Upper lobe of left lung (tissue), 6 donors: ENCODE measurements around the gene CDH18. TPM values are rescaled to one million over a fixed set of nuclear protein-coding genes. Genes with fewer than 3 reads are reported as not detected.

Source experiments
- ATAC-seq, 2 donors: fragments of 200-7000 bp; cut with Tn5 transposase; one replicate each; pipeline ENCODE4 v1.9.1; 2022; ENCODE audit warnings: mild to moderate bottlenecking in 2 of 2, moderate library complexity in 2 of 2; ENCODE audit not compliant: low FRiP score in 2 of 2
- DNase-seq, 2 donors: peaks; one replicate each; pipeline ENCODE4 v3.0.0-alpha.2; 2019 to 2020
- H3K27ac ChIP-seq, 4 donors: fragments of 200-600 bp; sonication (generic); one replicate each; pipeline ENCODE4 v1.5.1; 2016 to 2019
- H3K27me3 ChIP-seq, 4 donors: fragments of 200-600 bp; sonication (generic); one replicate each; pipeline ENCODE4 v1.5.1; 2017 to 2019
- H3K36me3 ChIP-seq, 4 donors: fragments of 200-600 bp; sonication (generic); one replicate each; pipeline ENCODE4 v1.5.1; 2016 to 2019
- H3K4me1 ChIP-seq, 4 donors: fragments of 200-600 bp; sonication (generic); one replicate each; pipeline ENCODE4 v1.5.1; 2018 to 2019
- H3K4me3 ChIP-seq, 4 donors: fragments of 200-600 bp; sonication (generic); one replicate each; pipeline ENCODE4 v1.5.1; 2017 to 2019; ENCODE audit warnings: mild to moderate bottlenecking in 2 of 4, moderate library complexity in 1 of 4
- H3K9me3 ChIP-seq, 4 donors: fragments of 200-600 bp; sonication (generic); one replicate each; pipeline ENCODE4 v1.5.1; 2018 to 2019
- EP300 ChIP-seq, 4 donors: sonication (generic); formaldehyde crosslinking; IDR thresholded peaks; one replicate each; pipeline ENCODE4 v1.5.1; 2017; ENCODE audit warnings: antibody characterized with exemption in 4 of 4, control low read depth in 2 of 4
- POLR2A ChIP-seq, 4 donors: fragments of 450-650 bp; IDR thresholded peaks; one replicate each; pipeline ENCODE4 v1.5.1; 2016 to 2017; ENCODE audit warnings: antibody characterized with exemption in 4 of 4, mild to moderate bottlenecking in 2 of 4
- POLR2AphosphoS5 ChIP-seq, 2 donors: sonication (generic); formaldehyde crosslinking; IDR thresholded peaks; one replicate each; pipeline ENCODE4 v1.5.1; 2017; ENCODE audit warnings: antibody characterized with exemption in 2 of 2
- WGBS, 2 donors: methylation state at CpG; one replicate each; pipeline ENCODE4 v1.1.5; 2017 to 2018; 5-methylcytosine and 5-hydroxymethylcytosine counted together
- total RNA-seq, 6 donors: library from RNA; depleted of rRNA in 4 of 6; stranded (reverse); fragments of >200 nt in 4 of 6; gene quantifications; one replicate each; pipeline versions ENCODE4 v1.1.0 to v1.2.1, GENCODE V29; 2016 to 2021
- TF ChIP-seq, protein P1 (sequence below), 6 experiments: fragments of 450-650 bp in 4 of 6; fragments of 200-600 bp in 2 of 6; sonication (generic) in 2 of 6; IDR thresholded peaks; one replicate each; pipeline ENCODE4 v1.5.1; 2016 to 2019; ENCODE audit warnings: antibody characterized with exemption in 6 of 6
- donor health status: DM: no; HTN: no; CAD: no; lungs with moderate emphysema.
- donor health status: DM: no; HTN: yes; CAD: no; lungs with severe emphysema.

The CDH18 gene
- total RNA-seq, 6 donors from 2014 or later: not detected

DNA sequence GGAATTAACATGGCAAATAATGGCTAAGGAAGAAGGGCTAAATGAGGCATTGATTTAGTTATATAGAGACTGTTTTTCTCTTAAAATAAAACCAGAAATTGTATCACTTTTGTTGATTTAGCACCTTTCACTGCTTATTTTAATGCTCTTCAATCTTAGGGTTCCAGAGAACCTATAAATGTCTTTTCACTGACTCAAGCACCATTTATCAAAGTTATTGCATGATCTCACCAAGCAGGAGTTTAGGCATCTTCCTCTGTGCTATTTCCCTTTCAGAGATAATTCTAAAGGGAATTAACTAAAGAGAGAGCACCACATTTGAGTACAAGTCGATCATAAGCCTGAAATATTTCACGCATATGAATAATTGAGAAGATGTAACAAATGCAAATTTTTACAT is 357.1 kb downstream of the CDH18 start:
- ATAC-seq (no peak), DNase-seq (no peak)
- Histone ChIP-seq H3K9me3 (no peaks in the 10 kb centered on the region), H3K36me3 (no peaks in the 10 kb centered on the region), H3K27ac (no peak overlapping the region), H3K4me3 (no peak overlapping the region), H3K4me1 (no peaks in the 10 kb centered on the region), H3K27me3 (no peaks in the 10 kb centered on the region)
- WGBS, 2 donors: 84 to 93% methylated on average over 2 of the region's 2 CpGs
- TF ChIP-seq POLR2AphosphoS5 (IDR thresholded peaks at IDR 0.05) (no peak), EP300 (IDR thresholded peaks at IDR 0.05) (no peak), POLR2A (IDR thresholded peaks at IDR 0.05) (no peak)
- TF ChIP-seq, protein P1, sequence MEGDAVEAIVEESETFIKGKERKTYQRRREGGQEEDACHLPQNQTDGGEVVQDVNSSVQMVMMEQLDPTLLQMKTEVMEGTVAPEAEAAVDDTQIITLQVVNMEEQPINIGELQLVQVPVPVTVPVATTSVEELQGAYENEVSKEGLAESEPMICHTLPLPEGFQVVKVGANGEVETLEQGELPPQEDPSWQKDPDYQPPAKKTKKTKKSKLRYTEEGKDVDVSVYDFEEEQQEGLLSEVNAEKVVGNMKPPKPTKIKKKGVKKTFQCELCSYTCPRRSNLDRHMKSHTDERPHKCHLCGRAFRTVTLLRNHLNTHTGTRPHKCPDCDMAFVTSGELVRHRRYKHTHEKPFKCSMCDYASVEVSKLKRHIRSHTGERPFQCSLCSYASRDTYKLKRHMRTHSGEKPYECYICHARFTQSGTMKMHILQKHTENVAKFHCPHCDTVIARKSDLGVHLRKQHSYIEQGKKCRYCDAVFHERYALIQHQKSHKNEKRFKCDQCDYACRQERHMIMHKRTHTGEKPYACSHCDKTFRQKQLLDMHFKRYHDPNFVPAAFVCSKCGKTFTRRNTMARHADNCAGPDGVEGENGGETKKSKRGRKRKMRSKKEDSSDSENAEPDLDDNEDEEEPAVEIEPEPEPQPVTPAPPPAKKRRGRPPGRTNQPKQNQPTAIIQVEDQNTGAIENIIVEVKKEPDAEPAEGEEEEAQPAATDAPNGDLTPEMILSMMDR (IDR thresholded peaks at IDR 0.05): no peak

DNA sequence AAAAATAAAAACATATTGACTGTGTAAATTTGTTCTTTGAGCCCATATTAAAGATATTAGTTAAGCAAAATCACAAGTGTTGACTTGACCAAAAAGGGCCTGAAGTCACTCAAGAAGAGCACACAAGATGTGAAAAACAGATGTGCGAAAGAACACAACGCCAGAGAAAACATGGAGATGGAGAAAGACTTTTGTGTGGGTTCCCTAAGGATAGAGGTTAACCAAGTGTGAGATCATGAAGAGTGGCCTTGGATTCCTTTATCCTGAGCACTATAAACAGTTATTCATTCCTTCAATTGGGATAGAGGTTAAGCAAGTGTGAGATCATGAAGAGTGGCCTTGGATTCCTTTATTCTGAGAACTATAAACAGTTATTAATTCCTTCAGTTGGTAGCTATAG is 361.8 kb downstream of the CDH18 start:
- 85 to 89% methylated on average over 2 of the region's 2 CpGs for WGBS, 2 donors
- no peaks in the 10 kb centered on the region for H3K36me3 ChIP-seq
- no peaks in the 10 kb centered on the region for H3K4me1 ChIP-seq
- ATAC-seq: peak in 1 of 2 donors; percentile 23
- no peak for DNase-seq
- no peak overlapping the region for H3K4me3 ChIP-seq
- H3K27me3 ChIP-seq: no peaks in the 10 kb centered on the region
- no peaks in the 10 kb centered on the region for H3K9me3 ChIP-seq
- H3K27ac ChIP-seq: no peak overlapping the region
- TF ChIP-seq EP300 (IDR thresholded peaks at IDR 0.05) (no peak), POLR2AphosphoS5 (IDR thresholded peaks at IDR 0.05) (no peak), POLR2A (IDR thresholded peaks at IDR 0.05) (no peak)
- TF ChIP-seq, protein P1 (IDR thresholded peaks at IDR 0.05): no peak

DNA sequence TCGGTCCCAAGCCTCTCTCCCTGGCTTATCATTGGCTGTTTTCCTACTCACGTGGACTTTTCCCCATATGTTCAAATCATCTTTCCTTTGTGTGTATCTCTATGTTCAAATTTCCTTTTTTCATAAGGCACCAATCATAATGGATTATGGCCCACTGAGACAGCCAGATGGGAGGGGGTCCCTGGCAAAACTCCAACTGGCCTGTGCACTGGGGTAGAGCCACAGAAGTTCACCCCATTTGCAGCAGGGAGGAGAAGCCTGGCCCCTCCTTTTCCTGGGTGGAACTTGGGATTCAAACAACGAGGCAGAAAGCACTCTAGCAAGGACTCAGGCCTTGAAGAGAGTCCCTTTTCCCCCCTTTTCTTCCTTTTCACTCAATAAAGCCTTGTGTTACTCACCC is 362.4 kb downstream of the CDH18 start:
- DNase-seq (no peak), ATAC-seq (no peak)
- H3K36me3 ChIP-seq: no peaks in the 10 kb centered on the region
- no peaks in the 10 kb centered on the region for H3K4me1 ChIP-seq
- WGBS, 2 donors: 62 to 69% methylated on average over 3 of the region's 3 CpGs
- no peaks in the 10 kb centered on the region for H3K9me3 ChIP-seq
- no peak overlapping the region for H3K27ac ChIP-seq
- H3K27me3 ChIP-seq: no peaks in the 10 kb centered on the region
- no peak for TF ChIP-seq POLR2AphosphoS5 (IDR thresholded peaks at IDR 0.05)
- TF ChIP-seq, protein P1 (IDR thresholded peaks at IDR 0.05): no peak
- no peak for TF ChIP-seq EP300 (IDR thresholded peaks at IDR 0.05)
- TF ChIP-seq POLR2A (IDR thresholded peaks at IDR 0.05): no peak
- H3K4me3 ChIP-seq: no peak overlapping the region

DNA sequence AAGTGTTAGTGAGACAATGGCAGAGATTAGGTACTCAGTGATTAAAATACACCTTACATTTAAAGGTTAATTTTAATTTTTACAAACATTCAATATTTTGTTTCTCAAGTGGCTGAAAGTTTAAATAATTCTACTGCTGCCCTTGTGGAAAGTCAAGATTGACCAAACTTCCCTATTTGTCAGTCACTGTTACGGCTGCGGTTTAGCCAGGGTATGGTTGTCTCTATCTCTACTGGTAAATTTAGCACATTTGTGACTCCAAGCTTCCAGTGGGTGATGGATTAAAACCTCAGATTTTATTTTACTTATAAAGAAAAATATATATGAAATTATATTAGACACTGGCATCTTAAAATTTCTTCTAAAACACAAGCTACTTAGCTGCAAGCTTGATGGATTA is 368.4 kb downstream of the CDH18 start:
- WGBS, 2 donors: 63 to 71% methylated on average over 2 of the region's 2 CpGs
- no peaks in the 10 kb centered on the region for H3K4me1 ChIP-seq
- H3K27me3 ChIP-seq: no peaks in the 10 kb centered on the region
- no peaks in the 10 kb centered on the region for H3K9me3 ChIP-seq
- DNase-seq: no peak
- no peak overlapping the region for H3K27ac ChIP-seq
- no peak for ATAC-seq
- H3K36me3 ChIP-seq: no peaks in the 10 kb centered on the region
- no peak for TF ChIP-seq EP300 (IDR thresholded peaks at IDR 0.05)
- TF ChIP-seq, protein P1 (IDR thresholded peaks at IDR 0.05): no peak
- no peak overlapping the region for H3K4me3 ChIP-seq

DNA sequence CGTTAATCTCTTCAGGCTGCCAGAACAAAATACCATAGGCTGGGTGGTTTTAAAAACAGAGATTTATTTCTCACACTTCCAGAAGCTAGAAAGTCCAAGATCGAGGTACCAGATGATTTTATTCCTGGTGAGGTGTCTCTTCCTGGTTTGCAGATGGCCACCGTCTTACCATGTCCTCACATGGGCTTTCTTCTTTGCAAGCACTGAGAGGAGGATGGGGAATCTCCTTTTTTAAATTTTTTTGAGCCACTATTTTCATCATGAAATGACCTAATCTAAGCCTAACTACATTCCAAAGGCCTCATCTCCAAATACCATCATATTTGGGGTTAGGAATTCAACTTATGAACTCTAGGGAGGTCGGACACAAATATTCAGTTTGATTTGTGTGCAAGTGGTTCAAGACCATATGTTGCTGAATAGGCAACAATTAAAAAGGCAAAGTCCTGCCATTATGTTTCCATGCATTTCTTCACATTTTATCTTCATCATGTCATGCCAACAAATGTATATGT is 371.2 kb downstream of the CDH18 start:
- H3K36me3 ChIP-seq: no peaks in the 10 kb centered on the region
- no peaks in the 10 kb centered on the region for H3K27me3 ChIP-seq
- WGBS, 2 donors: 80 to 81% methylated on average over 4 of the region's 4 CpGs
- H3K4me3 ChIP-seq: no peak overlapping the region
- ATAC-seq (no peak), DNase-seq (no peak)
- no peaks in the 10 kb centered on the region for H3K4me1 ChIP-seq
- no peak for TF ChIP-seq EP300 (IDR thresholded peaks at IDR 0.05)
- TF ChIP-seq POLR2AphosphoS5 (IDR thresholded peaks at IDR 0.05): no peak
- TF ChIP-seq POLR2A (IDR thresholded peaks at IDR 0.05): no peak
- TF ChIP-seq, protein P1 (IDR thresholded peaks at IDR 0.05): no peak
- no peak overlapping the region for H3K27ac ChIP-seq
- H3K9me3 ChIP-seq: no peaks in the 10 kb centered on the region
